ENCODE results near the gene VGLL2. TPM values are rescaled to one million over a fixed set of nuclear protein-coding genes. Genes with fewer than 3 reads are reported as not detected.

The VGLL2 gene, protein sequence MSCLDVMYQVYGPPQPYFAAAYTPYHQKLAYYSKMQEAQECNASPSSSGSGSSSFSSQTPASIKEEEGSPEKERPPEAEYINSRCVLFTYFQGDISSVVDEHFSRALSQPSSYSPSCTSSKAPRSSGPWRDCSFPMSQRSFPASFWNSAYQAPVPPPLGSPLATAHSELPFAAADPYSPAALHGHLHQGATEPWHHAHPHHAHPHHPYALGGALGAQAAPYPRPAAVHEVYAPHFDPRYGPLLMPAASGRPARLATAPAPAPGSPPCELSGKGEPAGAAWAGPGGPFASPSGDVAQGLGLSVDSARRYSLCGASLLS
- total RNA-seq: not detected
- not detected for polyA plus RNA-seq (2013, experiment 1 of 2)
- polyA plus RNA-seq (2013, experiment 2 of 2): 2.1 TPM
- total RNA-seq: 0 to 0.09 (median 0) reads per million in 172 experiments

DNA sequence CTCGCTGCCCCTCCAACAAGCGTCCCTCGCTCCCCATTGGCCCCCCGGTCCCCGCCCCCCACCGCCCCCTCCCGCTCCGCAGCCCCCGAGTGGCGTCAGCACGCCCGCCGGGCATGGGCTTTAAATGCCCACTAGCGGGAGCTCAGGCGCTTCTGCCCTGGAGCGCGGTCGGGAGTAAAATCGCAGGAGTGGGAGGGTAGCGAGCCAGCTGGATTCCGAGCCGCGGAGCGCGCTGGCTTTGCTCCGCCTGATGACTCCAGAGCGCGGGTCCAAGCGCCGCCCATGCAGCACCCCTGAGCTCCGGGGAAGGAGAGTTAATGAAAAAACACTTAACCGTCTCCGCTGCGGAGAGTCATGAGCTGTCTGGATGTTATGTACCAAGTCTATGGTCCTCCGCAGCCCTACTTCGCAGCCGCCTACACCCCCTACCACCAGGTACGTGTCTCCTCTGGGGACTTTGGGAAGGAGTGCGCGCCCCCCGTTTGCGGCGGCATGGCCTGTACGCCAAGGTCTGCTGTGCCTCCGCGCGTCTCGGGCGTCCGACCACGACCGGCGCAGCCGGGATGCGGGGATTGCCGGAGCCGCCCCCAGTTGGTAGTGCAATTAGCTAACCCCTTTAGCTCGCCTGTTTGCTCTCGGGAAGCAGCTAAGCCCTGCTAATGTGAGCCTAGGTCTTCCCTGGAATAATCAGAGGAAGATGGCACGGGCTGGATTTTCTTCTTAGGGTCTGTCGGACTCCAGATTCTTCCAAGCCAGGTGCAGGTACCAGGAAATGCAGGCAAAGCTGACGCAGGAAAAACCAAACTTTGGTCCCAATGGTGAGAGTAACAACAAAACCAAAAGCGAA is at the start of gene VGLL2:
Gene VGLL2 (plus strand): TSS at position 149 of the 847 bp plus-strand sequence. CDS start 206 bp downstream, at position 355.
- Histone ChIP-seq H3K9me3 (ENCODE audit: control insufficient read depth in 1 of 2, insufficient read depth in 1 of 2, low read length in 2 of 2) (peaks cover 0 to 35% of the 10 kb centered on the region in 2 experiments), H3K36me3 (ENCODE audit: insufficient read depth, low read length) (no peaks in the 10 kb centered on the region), H3K4me3 (ENCODE audit: low read length) (peak within 1 kb of the TSS; percentile 20), H3K4me1 (ENCODE audit: insufficient read depth, low read length) (peaks cover 23% of the 10 kb centered on the region), H3K27ac (ENCODE audit: low read depth in 1 of 2, low read length in 2 of 2) (no peak within 1 kb of the TSS), H3K27me3 (ENCODE audit: control insufficient read depth in 1 of 2, insufficient read depth in 2 of 2, low read length in 2 of 2) (peaks cover 63 to 96% of the 10 kb centered on the region in 2 experiments)
- H3K4me1 Mint-ChIP-seq (ENCODE audit: low read depth): peaks cover 19% of the 10 kb centered on the region
- no peak within 1 kb of the TSS for H3K27ac Mint-ChIP-seq
- TF ChIP-seq, protein P1, sequence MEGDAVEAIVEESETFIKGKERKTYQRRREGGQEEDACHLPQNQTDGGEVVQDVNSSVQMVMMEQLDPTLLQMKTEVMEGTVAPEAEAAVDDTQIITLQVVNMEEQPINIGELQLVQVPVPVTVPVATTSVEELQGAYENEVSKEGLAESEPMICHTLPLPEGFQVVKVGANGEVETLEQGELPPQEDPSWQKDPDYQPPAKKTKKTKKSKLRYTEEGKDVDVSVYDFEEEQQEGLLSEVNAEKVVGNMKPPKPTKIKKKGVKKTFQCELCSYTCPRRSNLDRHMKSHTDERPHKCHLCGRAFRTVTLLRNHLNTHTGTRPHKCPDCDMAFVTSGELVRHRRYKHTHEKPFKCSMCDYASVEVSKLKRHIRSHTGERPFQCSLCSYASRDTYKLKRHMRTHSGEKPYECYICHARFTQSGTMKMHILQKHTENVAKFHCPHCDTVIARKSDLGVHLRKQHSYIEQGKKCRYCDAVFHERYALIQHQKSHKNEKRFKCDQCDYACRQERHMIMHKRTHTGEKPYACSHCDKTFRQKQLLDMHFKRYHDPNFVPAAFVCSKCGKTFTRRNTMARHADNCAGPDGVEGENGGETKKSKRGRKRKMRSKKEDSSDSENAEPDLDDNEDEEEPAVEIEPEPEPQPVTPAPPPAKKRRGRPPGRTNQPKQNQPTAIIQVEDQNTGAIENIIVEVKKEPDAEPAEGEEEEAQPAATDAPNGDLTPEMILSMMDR (IDR thresholded peaks at IDR 0.05): no peak
- peak within 1 kb of the TSS; percentile 54 for H3K4me3 Mint-ChIP-seq
- ChIA-PET POLR2A (no interaction called here), CTCF (no interaction called here)
- peaks cover 83% of the 10 kb centered on the region for H3K27me3 Mint-ChIP-seq
- no peaks in the 10 kb centered on the region for H3K36me3 Mint-ChIP-seq (ENCODE audit: low read depth)
- intact Hi-C loops (cut with DNase I, micrococcal nuclease): no loop called here
- DNase-seq (no peak), ATAC-seq (ENCODE audit: poor library complexity) (no peak)
- H3K9me3 Mint-ChIP-seq: no peaks in the 10 kb centered on the region

DNA sequence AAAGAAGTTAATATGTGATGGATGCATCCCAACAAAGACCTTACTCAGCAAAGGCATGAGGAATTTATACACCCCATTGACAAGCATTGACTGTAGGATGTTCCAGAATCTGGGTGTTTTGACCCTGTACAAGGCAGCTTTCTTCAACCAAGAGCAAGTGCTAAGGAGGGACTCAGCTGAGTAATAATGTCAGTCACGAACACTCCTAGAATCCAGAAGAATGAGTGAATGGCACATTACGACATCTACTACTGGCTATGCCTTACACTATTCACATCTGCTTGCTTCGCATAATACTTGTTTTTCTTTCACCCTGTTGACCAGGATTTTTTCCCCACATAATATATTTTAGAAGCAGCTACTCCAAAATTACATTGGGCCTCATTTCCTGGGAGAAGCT is 42.5 kb upstream of the VGLL2 start:
- TF ChIP-seq, protein P1 (IDR thresholded peaks at IDR 0.05): no peak
- H3K36me3 ChIP-seq (ENCODE audit: insufficient read depth, low read length): no peaks in the 10 kb centered on the region
- H3K4me3 ChIP-seq (ENCODE audit: low read length): no peak overlapping the region
- H3K4me1 ChIP-seq (ENCODE audit: insufficient read depth, low read length): no peaks in the 10 kb centered on the region
- H3K9me3 ChIP-seq (ENCODE audit: control insufficient read depth in 1 of 2, insufficient read depth in 1 of 2, low read length in 2 of 2): no peaks in the 10 kb centered on the region
- H3K4me3 Mint-ChIP-seq: no peak overlapping the region
- no peaks in the 10 kb centered on the region for H3K4me1 Mint-ChIP-seq (ENCODE audit: low read depth)
- no peaks in the 10 kb centered on the region for H3K36me3 Mint-ChIP-seq (ENCODE audit: low read depth)
- no peaks in the 10 kb centered on the region for H3K27me3 ChIP-seq (ENCODE audit: control insufficient read depth in 1 of 2, insufficient read depth in 2 of 2, low read length in 2 of 2)
- peaks cover 2% of the 10 kb centered on the region for H3K9me3 Mint-ChIP-seq
- H3K27ac Mint-ChIP-seq: no peak overlapping the region
- ChIA-PET POLR2A (no interaction called here), CTCF (no interaction called here)
- DNase-seq (no peak), ATAC-seq (ENCODE audit: poor library complexity) (no peak)
- H3K27ac ChIP-seq (ENCODE audit: low read depth in 1 of 2, low read length in 2 of 2): no peak overlapping the region
- no peaks in the 10 kb centered on the region for H3K27me3 Mint-ChIP-seq
- intact Hi-C loops (cut with DNase I, micrococcal nuclease): no loop called here

DNA sequence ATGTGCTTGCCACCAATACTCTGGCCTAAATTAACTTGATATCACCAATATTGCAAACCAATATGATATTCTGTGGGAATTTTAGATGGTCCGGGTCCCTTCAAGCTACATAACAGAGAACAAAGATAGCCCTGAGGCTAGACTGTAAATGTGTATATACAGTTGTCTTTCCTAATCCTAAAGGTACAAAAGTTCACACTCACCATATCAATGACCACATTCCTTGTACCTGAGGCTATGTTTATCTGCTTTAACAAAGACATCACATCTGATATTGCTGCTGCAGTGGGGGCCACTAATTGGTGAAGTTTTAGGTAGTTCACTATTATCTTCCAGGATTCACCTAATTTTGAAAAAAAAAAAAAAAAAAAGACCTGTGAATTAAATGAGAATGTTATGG is 38.6 kb upstream of the VGLL2 start:
- CTCF ChIA-PET: no interaction called here
- Histone ChIP-seq H3K9me3 (ENCODE audit: control insufficient read depth in 1 of 2, insufficient read depth in 1 of 2, low read length in 2 of 2) (peaks cover 0 to 6% of the 10 kb centered on the region in 2 experiments), H3K36me3 (ENCODE audit: insufficient read depth, low read length) (no peaks in the 10 kb centered on the region), H3K27ac (ENCODE audit: low read depth in 1 of 2, low read length in 2 of 2) (no peak overlapping the region), H3K4me1 (ENCODE audit: insufficient read depth, low read length) (no peaks in the 10 kb centered on the region), H3K27me3 (ENCODE audit: control insufficient read depth in 1 of 2, insufficient read depth in 2 of 2, low read length in 2 of 2) (no peaks in the 10 kb centered on the region), H3K4me3 (ENCODE audit: low read length) (no peak overlapping the region)
- DNase-seq (no peak), ATAC-seq (ENCODE audit: poor library complexity) (no peak)
- TF ChIP-seq, protein P1 (IDR thresholded peaks at IDR 0.05): no peak
- intact Hi-C loops (cut with DNase I, micrococcal nuclease): no loop called here
- H3K9me3 Mint-ChIP-seq: no peaks in the 10 kb centered on the region
- no peaks in the 10 kb centered on the region for H3K27me3 Mint-ChIP-seq
- H3K4me1 Mint-ChIP-seq (ENCODE audit: low read depth): no peaks in the 10 kb centered on the region
- POLR2A ChIA-PET: no interaction called here
- no peak overlapping the region for H3K27ac Mint-ChIP-seq
- no peak overlapping the region for H3K4me3 Mint-ChIP-seq
- no peaks in the 10 kb centered on the region for H3K36me3 Mint-ChIP-seq (ENCODE audit: low read depth)
